ENCODE results near the gene SCN1A. TPM values are rescaled to one million over a fixed set of nuclear protein-coding genes. Genes with fewer than 3 reads are reported as not detected.
"Not testable (repeated sequence)": the region's sequence is repeated elsewhere in the genome, so short reads cannot be mapped to it uniquely, and the experiment has no call there.

Gene SCN1A
- total RNA-seq, 2 donors from 2014 or later = not detected

DNA sequence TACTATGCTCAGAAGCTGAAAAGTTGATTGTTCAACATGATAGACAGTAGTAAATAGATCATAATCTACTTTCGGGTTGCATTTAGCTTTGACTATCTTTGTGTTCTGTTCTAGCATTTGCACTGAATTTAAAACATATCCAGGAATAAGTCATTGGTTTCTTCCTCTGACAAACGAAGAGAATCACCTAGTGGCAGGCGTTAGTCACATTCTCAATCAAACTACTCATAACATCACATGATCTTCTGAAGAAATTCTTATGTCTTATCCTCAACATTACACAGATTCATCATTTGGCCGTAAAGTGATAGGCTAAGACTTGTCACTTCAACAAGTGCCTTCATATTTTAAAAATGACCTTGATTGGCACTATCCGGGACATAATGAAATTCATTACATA, 110.6 kb downstream of the SCN1A start:
- Mint-ChIP-seq H3K9me3 (no peaks in the 10 kb centered on the region), H3K4me1 (no peaks in the 10 kb centered on the region), H3K4me3 (no peak overlapping the region), H3K36me3 (ENCODE audit: low read depth) (no peaks in the 10 kb centered on the region), H3K27me3 (peaks cover 2% of the 10 kb centered on the region), H3K27ac (no peak overlapping the region)
- ATAC-seq (replicated peaks) = peak; percentile 21

DNA sequence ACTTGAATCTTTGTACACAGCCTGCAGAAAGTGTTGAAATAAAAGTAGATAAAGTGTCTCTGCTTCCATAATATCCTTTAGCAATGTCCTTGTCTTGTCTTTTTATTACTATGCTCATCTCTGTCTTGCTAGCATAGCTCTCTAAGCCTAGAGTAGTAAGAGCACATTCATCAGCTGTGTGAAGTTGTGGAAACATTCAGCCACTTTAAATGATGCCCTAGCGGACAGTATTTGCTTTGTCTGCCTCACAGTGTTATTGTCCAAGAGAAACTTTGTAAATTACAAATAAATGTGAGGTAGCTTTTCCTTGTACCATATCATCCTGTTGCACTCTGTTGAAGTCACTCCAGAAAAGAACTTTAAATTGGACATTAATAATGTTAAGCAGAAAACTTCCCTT, 113.9 kb downstream of the SCN1A start:
- no peaks in the 10 kb centered on the region for H3K4me1 Mint-ChIP-seq
- no peak overlapping the region for H3K4me3 Mint-ChIP-seq
- peaks cover 2% of the 10 kb centered on the region for H3K27me3 Mint-ChIP-seq
- H3K27ac Mint-ChIP-seq = no peak overlapping the region
- no peaks in the 10 kb centered on the region for H3K36me3 Mint-ChIP-seq (ENCODE audit: low read depth)
- H3K9me3 Mint-ChIP-seq = no peaks in the 10 kb centered on the region
- no peak for ATAC-seq (replicated peaks)

DNA sequence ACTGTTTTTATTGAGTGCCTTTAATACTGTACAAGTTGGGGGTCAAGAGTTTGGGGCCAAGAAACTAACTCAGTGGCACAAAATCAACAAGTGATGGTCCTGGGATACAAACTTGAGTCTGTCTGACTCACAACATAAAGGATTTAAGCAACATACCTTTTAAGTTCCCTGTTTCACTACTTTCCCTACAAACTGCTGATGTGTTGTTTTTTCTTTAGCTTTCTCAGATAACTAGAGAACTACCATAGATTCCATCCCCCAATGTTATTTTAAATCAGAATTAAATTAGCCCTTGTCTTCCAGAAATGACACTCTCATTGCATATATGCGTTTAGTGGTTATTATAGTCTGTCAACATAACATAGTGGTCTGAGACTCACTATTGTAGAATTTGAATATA, 116.2 kb downstream of the SCN1A start:
- Mint-ChIP-seq H3K9me3 (no peaks in the 10 kb centered on the region), H3K36me3 (ENCODE audit: low read depth) (no peaks in the 10 kb centered on the region), H3K27me3 (peaks cover 2% of the 10 kb centered on the region), H3K27ac (no peak overlapping the region), H3K4me3 (no peak overlapping the region), H3K4me1 (no peaks in the 10 kb centered on the region)
- ATAC-seq (replicated peaks) = no peak

DNA sequence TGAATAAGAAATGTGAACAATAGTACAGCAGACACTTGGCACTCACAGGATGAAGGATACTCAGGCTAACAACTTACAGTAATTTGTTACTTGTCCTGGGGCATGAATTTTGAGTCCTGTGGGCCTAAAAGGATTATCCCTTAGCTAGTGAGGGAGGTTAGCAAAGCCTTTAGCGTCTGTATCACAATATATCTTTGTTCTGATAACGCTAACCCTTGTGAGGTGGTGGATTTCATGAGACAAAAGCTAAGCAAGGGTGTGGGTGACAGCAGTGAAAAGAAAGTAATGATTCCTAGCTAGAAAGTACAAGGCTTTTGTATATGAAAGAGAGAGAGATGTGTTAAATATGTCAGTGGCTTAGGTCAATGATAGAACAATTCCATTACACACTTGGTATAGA, 127.4 kb downstream of the SCN1A start:
- no peaks in the 10 kb centered on the region for H3K9me3 Mint-ChIP-seq
- H3K27ac Mint-ChIP-seq = no peak overlapping the region
- H3K4me3 Mint-ChIP-seq = no peak overlapping the region
- H3K27me3 Mint-ChIP-seq = peaks cover 7% of the 10 kb centered on the region
- H3K36me3 Mint-ChIP-seq (ENCODE audit: low read depth) = no peaks in the 10 kb centered on the region
- ATAC-seq (replicated peaks) = no peak
- H3K4me1 Mint-ChIP-seq = no peaks in the 10 kb centered on the region

DNA sequence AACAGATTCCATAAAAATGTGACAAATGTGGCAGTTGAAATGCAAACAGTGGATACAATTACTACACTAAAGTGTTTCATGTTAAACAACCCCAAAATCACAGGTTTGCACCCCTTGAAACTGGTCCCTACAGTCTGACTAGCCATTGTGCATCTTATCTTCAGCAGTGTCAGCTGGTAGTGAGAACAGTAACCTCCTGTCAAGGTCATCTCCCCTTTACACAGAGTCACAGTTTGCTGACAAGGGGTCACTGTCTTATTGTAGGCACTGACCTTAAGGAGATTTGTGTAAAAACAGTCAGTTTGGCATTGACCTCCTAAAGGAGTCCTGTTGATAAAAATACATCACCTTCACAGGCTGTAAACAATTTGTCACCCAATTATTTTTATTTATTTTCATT, 137.0 kb downstream of the SCN1A start:
- Mint-ChIP-seq H3K27ac (no peak overlapping the region), H3K4me1 (no peaks in the 10 kb centered on the region), H3K27me3 (peaks cover 4% of the 10 kb centered on the region), H3K4me3 (no peak overlapping the region), H3K9me3 (no peaks in the 10 kb centered on the region), H3K36me3 (ENCODE audit: low read depth) (no peaks in the 10 kb centered on the region)
- no peak for ATAC-seq (replicated peaks)

DNA sequence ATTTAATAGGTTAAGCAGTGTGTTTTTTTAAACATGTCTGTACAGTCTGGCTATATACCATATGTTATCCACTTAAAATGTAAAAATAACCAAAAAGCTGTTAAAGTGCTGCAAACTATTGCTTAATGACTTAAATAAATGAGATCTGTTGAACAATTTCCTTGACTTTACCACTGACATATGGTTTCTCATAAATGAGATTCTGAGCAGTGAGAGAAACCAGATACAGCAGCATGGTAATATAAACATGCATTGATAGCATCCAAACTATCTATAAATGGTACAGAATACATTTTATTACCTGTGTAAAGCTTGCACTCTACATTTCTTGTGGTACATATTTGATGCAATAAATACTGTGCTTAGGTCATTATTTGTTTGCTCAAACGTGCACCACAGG, 138.0 kb downstream of the SCN1A start:
- H3K9me3 Mint-ChIP-seq = no peaks in the 10 kb centered on the region
- H3K27ac Mint-ChIP-seq = no peak overlapping the region

DNA sequence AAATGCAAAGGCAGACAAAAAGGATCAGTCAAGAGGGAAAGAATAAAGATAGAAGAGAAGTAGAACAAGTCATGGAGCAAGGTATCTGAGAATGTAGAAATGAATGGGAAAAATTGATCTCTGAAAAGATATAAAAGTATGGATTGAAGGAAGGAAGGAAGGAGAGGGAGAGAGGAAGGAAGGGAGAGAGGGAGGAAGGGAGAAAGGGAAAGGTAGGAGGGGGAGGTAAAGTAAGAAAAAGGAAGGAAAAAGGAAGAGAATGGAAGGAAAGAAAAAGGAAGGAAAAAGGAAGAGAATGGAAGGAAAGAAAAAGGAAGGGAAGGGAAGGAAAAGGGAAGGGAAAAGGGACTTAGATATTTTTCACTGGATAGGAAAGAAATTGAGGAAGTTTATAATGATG, 142.7 kb downstream of the SCN1A start:
- peaks cover 29% of the 10 kb centered on the region for H3K27me3 Mint-ChIP-seq
- H3K36me3 Mint-ChIP-seq (ENCODE audit: low read depth) = no peaks in the 10 kb centered on the region
- no peaks in the 10 kb centered on the region for H3K4me1 Mint-ChIP-seq
- no peaks in the 10 kb centered on the region for H3K9me3 Mint-ChIP-seq
- no peak for ATAC-seq (replicated peaks)
- no peak overlapping the region for H3K27ac Mint-ChIP-seq
- no peak overlapping the region for H3K4me3 Mint-ChIP-seq

More for the DNA sequence above, 138.0 kb downstream of the SCN1A start:
- ATAC-seq (replicated peaks) = no peak
- Mint-ChIP-seq H3K4me3 (no peak overlapping the region), H3K36me3 (ENCODE audit: low read depth) (no peaks in the 10 kb centered on the region), H3K4me1 (no peaks in the 10 kb centered on the region), H3K27me3 (peaks cover 8% of the 10 kb centered on the region)

DNA sequence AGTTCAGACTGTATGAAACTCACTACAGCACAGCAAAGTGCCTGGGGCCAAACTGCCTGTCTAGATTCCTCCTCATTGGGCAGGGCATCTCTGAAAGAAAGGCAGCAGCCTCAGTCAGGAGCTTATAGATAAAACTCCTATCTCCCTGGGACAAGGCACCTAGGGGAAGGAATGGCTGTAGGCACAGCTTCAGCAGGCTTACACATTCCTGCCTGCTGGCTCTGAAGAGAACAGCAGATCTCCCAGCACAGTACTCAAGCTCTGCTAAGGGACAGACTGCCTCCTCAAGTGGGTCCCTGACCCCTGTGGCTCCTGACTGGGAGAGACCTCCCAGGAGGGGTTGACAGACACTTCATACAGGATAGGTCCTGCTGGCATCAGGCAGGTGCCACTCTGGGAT, 155.7 kb downstream of the SCN1A start:
- H3K9me3 Mint-ChIP-seq; H3K4me3 Mint-ChIP-seq; H3K27ac Mint-ChIP-seq; ATAC-seq (replicated peaks); H3K4me1 Mint-ChIP-seq; H3K36me3 Mint-ChIP-seq (ENCODE audit: low read depth): not testable (repeated sequence)
- H3K27me3 Mint-ChIP-seq = peaks cover 24% of the 10 kb centered on the region

DNA sequence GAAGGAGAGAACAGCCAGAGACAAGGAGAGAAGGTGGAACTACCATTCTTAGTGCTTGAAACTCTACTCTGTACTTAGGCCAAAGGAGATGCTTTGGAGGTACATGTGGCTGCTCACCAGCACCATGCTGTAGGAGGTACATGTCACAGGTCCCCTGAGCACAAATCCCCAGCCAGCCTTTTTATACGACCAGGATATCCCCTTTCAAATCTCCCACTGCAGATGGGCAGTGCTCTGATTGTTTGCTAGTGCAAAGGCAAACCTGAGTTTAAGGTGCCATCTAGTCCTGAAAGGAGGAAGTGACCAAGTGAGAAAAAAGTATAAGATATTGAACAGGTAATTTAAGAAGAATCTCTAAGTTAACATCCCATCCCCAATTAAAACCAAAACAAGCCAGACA, 157.2 kb downstream of the SCN1A start:
- no peak for ATAC-seq (replicated peaks)
- no peaks in the 10 kb centered on the region for H3K9me3 Mint-ChIP-seq
- H3K27me3 Mint-ChIP-seq = peaks cover 27% of the 10 kb centered on the region
- no peak overlapping the region for H3K27ac Mint-ChIP-seq
- H3K36me3 Mint-ChIP-seq (ENCODE audit: low read depth) = no peaks in the 10 kb centered on the region
- no peaks in the 10 kb centered on the region for H3K4me1 Mint-ChIP-seq
- no peak overlapping the region for H3K4me3 Mint-ChIP-seq

DNA sequence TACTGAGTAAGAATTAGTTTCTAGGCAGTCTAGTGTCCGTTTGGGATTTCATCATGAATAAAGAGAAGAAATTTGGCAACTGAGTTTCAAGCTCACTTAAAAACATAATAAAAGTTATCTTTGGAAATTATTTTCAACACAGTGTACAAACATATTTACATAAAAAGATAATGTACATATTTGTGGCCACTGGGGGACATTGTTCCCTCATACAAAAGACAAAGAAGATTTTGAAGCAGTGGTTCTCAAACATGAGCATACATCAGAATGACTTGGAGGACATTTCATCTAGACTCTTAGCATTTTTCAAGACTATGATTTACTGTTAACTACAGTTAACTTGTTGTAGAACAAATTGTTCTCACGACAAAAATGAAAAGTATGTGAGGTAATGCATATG, 158.6 kb downstream of the SCN1A start:
- Mint-ChIP-seq H3K36me3 (ENCODE audit: low read depth) (no peaks in the 10 kb centered on the region), H3K27ac (no peak overlapping the region), H3K4me3 (no peak overlapping the region), H3K9me3 (no peaks in the 10 kb centered on the region), H3K27me3 (peaks cover 24% of the 10 kb centered on the region), H3K4me1 (no peaks in the 10 kb centered on the region)
- no peak for ATAC-seq (replicated peaks)

DNA sequence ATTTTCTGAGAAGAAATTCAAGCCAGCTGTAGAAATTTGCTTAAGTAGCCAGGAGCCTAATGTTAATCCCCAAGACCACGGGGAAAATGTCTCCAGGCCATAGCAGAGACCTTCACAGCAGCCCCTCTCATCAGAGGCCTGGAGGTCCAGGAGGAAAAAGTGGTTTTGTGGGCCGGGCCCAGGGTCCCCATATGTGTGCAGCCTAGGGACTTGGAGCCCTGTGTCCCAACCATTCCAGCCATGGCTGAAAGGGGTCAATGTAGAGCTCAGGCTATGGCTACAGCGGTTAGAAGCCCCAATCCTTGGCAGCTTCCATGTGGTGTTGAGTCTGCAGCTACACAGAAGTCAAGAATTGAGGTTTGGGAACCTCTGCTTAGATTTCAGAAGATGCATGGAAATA, 160.1 kb downstream of the SCN1A start:
- H3K36me3 Mint-ChIP-seq (ENCODE audit: low read depth) = no peaks in the 10 kb centered on the region
- no peak overlapping the region for H3K27ac Mint-ChIP-seq
- ATAC-seq (replicated peaks) = no peak
- peaks cover 16% of the 10 kb centered on the region for H3K27me3 Mint-ChIP-seq
- H3K4me3 Mint-ChIP-seq = no peak overlapping the region
- no peaks in the 10 kb centered on the region for H3K4me1 Mint-ChIP-seq
- no peaks in the 10 kb centered on the region for H3K9me3 Mint-ChIP-seq

DNA sequence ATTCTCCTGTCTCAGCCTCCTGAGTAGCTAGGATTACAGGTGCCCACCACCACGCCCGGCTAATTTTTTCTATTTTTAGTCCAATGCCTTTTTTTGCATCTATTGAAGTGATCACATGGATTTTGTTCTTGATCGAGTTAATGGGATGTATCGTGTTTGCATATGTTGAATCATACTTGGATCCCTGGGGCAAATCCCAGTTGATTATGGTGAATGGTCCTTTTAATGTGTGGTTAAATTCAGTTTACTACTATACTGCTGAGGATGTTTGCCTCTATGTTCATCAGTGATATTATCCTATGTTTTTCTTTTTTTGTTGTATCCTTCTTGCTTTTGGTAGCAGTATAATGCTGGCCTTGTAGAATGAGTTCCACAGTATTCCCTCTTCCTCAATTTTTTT, 166.0 kb downstream of the SCN1A start:
- H3K27me3 Mint-ChIP-seq = no peaks in the 10 kb centered on the region
- no peaks in the 10 kb centered on the region for H3K4me1 Mint-ChIP-seq
- no peaks in the 10 kb centered on the region for H3K36me3 Mint-ChIP-seq (ENCODE audit: low read depth)
- ATAC-seq (replicated peaks) = no peak
- no peaks in the 10 kb centered on the region for H3K9me3 Mint-ChIP-seq
- H3K4me3 Mint-ChIP-seq = no peak overlapping the region
- no peak overlapping the region for H3K27ac Mint-ChIP-seq

DNA sequence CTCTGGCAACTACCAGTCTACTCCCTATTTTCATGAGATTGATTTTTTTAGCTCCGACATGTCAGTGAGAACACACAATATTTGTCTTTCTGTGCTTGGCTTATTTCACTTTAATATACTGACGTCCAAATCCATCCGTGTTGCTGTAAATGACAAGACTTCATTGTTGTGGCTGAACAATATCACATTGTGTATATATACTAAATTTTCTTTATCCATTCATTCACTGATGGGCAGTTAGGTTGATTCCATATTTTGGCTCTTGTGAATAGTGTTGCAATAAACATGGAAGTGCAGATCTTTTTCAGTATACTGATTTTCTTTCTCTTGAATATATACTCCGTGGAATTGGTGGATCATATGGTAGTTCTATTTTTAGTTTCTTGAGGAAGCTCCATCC, 168.4 kb downstream of the SCN1A start:
- H3K27me3 Mint-ChIP-seq = no peaks in the 10 kb centered on the region
- H3K4me1 Mint-ChIP-seq = no peaks in the 10 kb centered on the region
- no peaks in the 10 kb centered on the region for H3K9me3 Mint-ChIP-seq
- no peak overlapping the region for H3K4me3 Mint-ChIP-seq
- no peak for ATAC-seq (replicated peaks)
- H3K36me3 Mint-ChIP-seq (ENCODE audit: low read depth) = no peaks in the 10 kb centered on the region
- no peak overlapping the region for H3K27ac Mint-ChIP-seq

DNA sequence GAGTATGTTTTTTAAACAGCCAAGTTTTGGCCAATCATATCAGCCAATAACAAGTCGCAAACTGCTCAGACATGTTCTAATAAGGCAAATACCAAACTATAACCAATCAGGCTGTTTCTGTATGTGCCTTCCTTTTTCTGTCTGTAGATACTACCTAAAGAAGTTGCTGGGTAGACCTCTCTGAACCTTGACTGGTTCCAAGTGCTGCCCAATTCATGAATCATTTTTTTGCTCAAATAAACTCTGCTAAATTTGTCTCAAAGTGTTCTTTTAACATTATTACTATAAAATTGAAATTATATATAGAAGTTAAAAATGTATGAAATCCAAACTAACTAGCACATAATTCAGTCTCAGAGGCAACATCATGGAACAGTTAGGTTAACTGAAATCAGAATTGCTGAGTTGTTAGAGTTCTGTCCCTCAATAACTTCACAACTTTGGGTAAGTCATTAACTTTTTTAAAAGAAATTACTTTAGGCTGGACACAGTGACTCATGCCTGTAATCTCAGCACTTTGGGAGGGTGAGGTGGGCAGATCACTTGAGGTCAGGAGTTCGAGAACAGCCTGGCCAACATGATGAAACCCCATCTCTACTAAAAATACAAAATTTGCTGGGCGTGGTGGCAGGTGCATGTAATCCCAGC, 169.4 kb downstream of the SCN1A start:
- Mint-ChIP-seq H3K9me3 (no peaks in the 10 kb centered on the region), H3K4me1 (no peaks in the 10 kb centered on the region), H3K4me3 (no peak overlapping the region), H3K27ac (no peak overlapping the region), H3K27me3 (no peaks in the 10 kb centered on the region), H3K36me3 (ENCODE audit: low read depth) (no peaks in the 10 kb centered on the region)
- no peak for ATAC-seq (replicated peaks)

DNA sequence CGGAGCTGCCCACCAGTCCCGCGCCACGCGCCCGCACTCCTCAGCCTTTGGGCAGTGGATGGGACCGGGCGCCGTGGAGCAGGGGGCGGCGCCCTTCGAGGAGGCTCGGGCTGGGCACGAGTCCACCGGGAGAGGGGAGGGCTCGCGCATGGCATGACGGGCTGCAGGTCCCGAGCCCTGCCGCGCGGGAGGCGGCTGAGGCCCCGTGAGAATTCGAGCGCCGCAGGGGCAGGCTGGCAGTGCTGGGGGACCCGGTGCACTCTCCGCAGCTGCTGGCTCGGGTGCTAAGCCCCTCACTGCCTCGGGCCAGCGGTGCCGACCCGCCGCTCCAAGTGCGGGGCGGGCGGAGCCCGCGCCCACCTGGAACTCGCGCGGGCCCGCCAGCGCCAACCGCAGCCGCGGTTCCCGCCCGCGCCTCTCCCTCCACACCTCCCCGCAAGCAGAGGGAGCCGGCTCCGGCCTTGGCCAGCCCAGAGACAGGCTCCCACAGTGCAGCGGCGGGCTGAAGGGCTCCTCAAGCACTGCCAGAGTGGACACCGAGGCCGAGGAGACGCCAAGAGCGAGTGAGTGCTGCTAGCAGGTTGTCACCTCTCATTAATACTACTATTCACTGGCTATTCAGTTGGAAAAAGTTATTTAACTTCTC, 170.7 kb downstream of the SCN1A start:
- H3K4me3 Mint-ChIP-seq = no peak overlapping the region
- H3K36me3 Mint-ChIP-seq (ENCODE audit: low read depth) = no peaks in the 10 kb centered on the region
- H3K27ac Mint-ChIP-seq = no peak overlapping the region
- H3K4me1 Mint-ChIP-seq = no peaks in the 10 kb centered on the region
- no peak for ATAC-seq (replicated peaks)
- no peaks in the 10 kb centered on the region for H3K27me3 Mint-ChIP-seq
- no peaks in the 10 kb centered on the region for H3K9me3 Mint-ChIP-seq
